Neural cell (in vitro differentiated cells): ENCODE data around the gene MGAT5B. TPM values are rescaled to one million over a fixed set of nuclear protein-coding genes. Genes with fewer than 3 reads are reported as not detected.

Experiments
- H2AFZ ChIP-seq: fragments of 200-600, 300-800 bp; sonication (generic), shearing (Covaris generic); 2 replicates; pipeline ENCODE4 v1.6.0; 2014; ENCODE audit warnings: low read depth, mild to moderate bottlenecking, antibody characterized with exemption, low read length, moderate library complexity
- H3F3A ChIP-seq: fragments of 200-600 bp; shearing (Covaris generic); 2 replicates; pipeline ENCODE4 v1.6.1; 2016; ENCODE audit warnings: mild to moderate bottlenecking, moderate library complexity, mixed read lengths, antibody characterized with exemption, low read length; ENCODE audit not compliant: insufficient read depth, poor library complexity, severe bottlenecking
- H3K27ac ChIP-seq: fragments of 200-600, 300-800 bp; sonication (generic), shearing (Covaris generic); 2 replicates; pipeline ENCODE4 v1.5.1; 2014; ENCODE audit warnings: mild to moderate bottlenecking, low read length, moderate library complexity
- H3K27me3 ChIP-seq: fragments of 300-800, 200-600 bp; sonication (generic), shearing (Covaris generic); 2 replicates; pipeline ENCODE4 v1.6.0; 2014; ENCODE audit warnings: mild to moderate bottlenecking, low read depth, low read length, moderate library complexity; ENCODE audit not compliant: insufficient read depth
- H3K36me3 ChIP-seq: fragments of 300-800, 200-600 bp; sonication (generic), shearing (Covaris generic); 2 replicates; pipeline ENCODE4 v1.5.1; 2014; ENCODE audit warnings: mild to moderate bottlenecking, antibody characterized with exemption, low read length, moderate library complexity; ENCODE audit not compliant: insufficient read depth
- H3K4me2 ChIP-seq: fragments of 300-800, 200-600 bp; sonication (generic), shearing (Covaris generic); 2 replicates; pipeline ENCODE4 v1.6.0; 2014; ENCODE audit warnings: mild to moderate bottlenecking, low read length
- H3K4me3 ChIP-seq: fragments of 300-800, 200-600 bp; sonication (generic), shearing (Covaris generic); 2 replicates; pipeline ENCODE4 v1.5.1; 2014; ENCODE audit warnings: mild to moderate bottlenecking, low read length, moderate library complexity
- H3K79me2 ChIP-seq: fragments of 200-600 bp; shearing (Covaris generic); replicated peaks from 2 replicates; pipeline ENCODE4 v1.6.0; 2014; ENCODE audit warnings: mild to moderate bottlenecking, low read length, moderate library complexity; ENCODE audit not compliant: insufficient read depth
- H3K9ac ChIP-seq: fragments of 300-800, 200-600 bp; sonication (generic), shearing (Covaris generic); 2 replicates; pipeline ENCODE4 v1.6.1; 2016; ENCODE audit warnings: mild to moderate bottlenecking, low read length, mixed read lengths
- H3K9me2 ChIP-seq: fragments of 200-600 bp; shearing (Covaris generic); 2 replicates; pipeline ENCODE4 v1.6.1; 2016; ENCODE audit warnings: mild to moderate bottlenecking, low read length, mixed read lengths; ENCODE audit not compliant: insufficient read depth
- H3K9me3 ChIP-seq: fragments of 200-600, 300-800 bp; sonication (generic), shearing (Covaris generic); 2 replicates; pipeline ENCODE4 v1.6.1; 2016; ENCODE audit warnings: mild to moderate bottlenecking, mixed run types, low read length, moderate library complexity, mixed read lengths
- H4K20me1 ChIP-seq: fragments of 200-600 bp; shearing (Covaris generic); 2 replicates; pipeline ENCODE4 v1.6.1; 2016; ENCODE audit warnings: mild to moderate bottlenecking, mixed run types; ENCODE audit not compliant: insufficient read depth
- CTCF ChIP-seq: fragments of 450-650 bp; IDR thresholded peaks from 2 replicates; pipeline ENCODE4 v1.5.1; 2014; ENCODE audit warnings: antibody characterized with exemption, mild to moderate bottlenecking, moderate library complexity; ENCODE audit not compliant: poor library complexity, severe bottlenecking
- EP300 ChIP-seq: fragments of 450-650 bp; conservative IDR thresholded peaks from 2 replicates; pipeline ENCODE4 v1.6.1; 2014; ENCODE audit warnings: antibody characterized with exemption, mild to moderate bottlenecking, moderate library complexity; ENCODE audit not compliant: poor library complexity, severe bottlenecking
- EZH2 ChIP-seq: fragments of 200-600, 300-800 bp; shearing (Covaris generic), sonication (generic); IDR thresholded peaks from 2 replicates; pipeline ENCODE4 v1.6.1; 2014; ENCODE audit warnings: antibody characterized with exemption, low read length, borderline replicate concordance, mild to moderate bottlenecking; ENCODE audit not compliant: insufficient read depth, poor library complexity, severe bottlenecking
- MXI1 ChIP-seq: fragments of 450-650 bp; conservative IDR thresholded peaks from 2 replicates; pipeline ENCODE4 v1.6.1; 2014; ENCODE audit warnings: antibody characterized with exemption, mild to moderate bottlenecking; ENCODE audit not compliant: poor library complexity, severe bottlenecking
- POLR2AphosphoS5 ChIP-seq: IDR thresholded peaks from 2 replicates; pipeline ENCODE4 v1.6.1; 2012
- RAD21 ChIP-seq: fragments of 450-650 bp; conservative IDR thresholded peaks from 2 replicates; pipeline ENCODE4 v1.6.1; 2014; ENCODE audit warnings: antibody characterized with exemption, mild to moderate bottlenecking, moderate library complexity
- SMC3 ChIP-seq: fragments of 450-650 bp; conservative IDR thresholded peaks from 2 replicates; pipeline ENCODE4 v1.6.1; 2014; ENCODE audit warnings: antibody characterized with exemption, mild to moderate bottlenecking, moderate library complexity; ENCODE audit not compliant: poor library complexity
- TAF1 ChIP-seq: IDR thresholded peaks from 2 replicates; pipeline ENCODE4 v1.6.1; 2012; ENCODE audit warnings: low read depth
- polyA plus RNA-seq: library from polyadenylated mRNA; depleted of rRNA; stranded (reverse); fragments of >200 nt; gene quantifications from 2 replicates; pipeline ENCODE4 v1.2.3, GENCODE V29; 2014
- TF ChIP-seq, protein P1 (sequence below): IDR thresholded peaks from 2 replicates; pipeline ENCODE4 v1.6.1; 2012; ENCODE audit warnings: borderline replicate concordance

Gene MGAT5B
- polyA plus RNA-seq, 1 donor from 2014 or later, result 8.8 TPM

DNA sequence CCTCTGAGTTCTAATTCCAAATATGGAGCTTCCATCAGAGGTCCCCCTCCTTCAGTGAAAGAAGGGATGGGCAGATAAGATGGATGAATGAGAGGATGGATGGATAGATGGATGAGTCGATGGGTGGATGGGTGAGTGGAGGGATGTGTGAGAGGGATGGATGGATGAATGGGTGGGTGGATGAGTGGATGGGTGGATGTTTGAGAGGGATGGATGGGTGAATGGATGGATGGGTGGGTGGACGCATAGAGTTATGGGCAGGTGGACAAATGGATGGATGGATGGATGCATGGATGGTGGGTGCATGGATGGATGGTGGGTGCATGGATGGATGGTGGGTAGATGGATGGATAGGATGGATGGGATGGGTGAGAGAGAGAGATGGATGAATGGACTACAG lies 69.0 kb downstream of the MGAT5B start:
- no peak overlapping the region for H3K9ac ChIP-seq
- H3K27me3 ChIP-seq, result no peaks in the 10 kb centered on the region
- H3K36me3 ChIP-seq, result peaks cover 7% of the 10 kb centered on the region
- H3K4me2 ChIP-seq, result no peak overlapping the region
- no peaks in the 10 kb centered on the region for H3K9me3 ChIP-seq
- no peaks in the 10 kb centered on the region for H3K9me2 ChIP-seq
- no peak overlapping the region for H3K27ac ChIP-seq
- H3F3A ChIP-seq, result no peaks in the 10 kb centered on the region
- H3K79me2 ChIP-seq, result no peaks in the 10 kb centered on the region
- TF ChIP-seq EP300, result no peak
- TF ChIP-seq EZH2, result no peak
- TF ChIP-seq, protein P1, sequence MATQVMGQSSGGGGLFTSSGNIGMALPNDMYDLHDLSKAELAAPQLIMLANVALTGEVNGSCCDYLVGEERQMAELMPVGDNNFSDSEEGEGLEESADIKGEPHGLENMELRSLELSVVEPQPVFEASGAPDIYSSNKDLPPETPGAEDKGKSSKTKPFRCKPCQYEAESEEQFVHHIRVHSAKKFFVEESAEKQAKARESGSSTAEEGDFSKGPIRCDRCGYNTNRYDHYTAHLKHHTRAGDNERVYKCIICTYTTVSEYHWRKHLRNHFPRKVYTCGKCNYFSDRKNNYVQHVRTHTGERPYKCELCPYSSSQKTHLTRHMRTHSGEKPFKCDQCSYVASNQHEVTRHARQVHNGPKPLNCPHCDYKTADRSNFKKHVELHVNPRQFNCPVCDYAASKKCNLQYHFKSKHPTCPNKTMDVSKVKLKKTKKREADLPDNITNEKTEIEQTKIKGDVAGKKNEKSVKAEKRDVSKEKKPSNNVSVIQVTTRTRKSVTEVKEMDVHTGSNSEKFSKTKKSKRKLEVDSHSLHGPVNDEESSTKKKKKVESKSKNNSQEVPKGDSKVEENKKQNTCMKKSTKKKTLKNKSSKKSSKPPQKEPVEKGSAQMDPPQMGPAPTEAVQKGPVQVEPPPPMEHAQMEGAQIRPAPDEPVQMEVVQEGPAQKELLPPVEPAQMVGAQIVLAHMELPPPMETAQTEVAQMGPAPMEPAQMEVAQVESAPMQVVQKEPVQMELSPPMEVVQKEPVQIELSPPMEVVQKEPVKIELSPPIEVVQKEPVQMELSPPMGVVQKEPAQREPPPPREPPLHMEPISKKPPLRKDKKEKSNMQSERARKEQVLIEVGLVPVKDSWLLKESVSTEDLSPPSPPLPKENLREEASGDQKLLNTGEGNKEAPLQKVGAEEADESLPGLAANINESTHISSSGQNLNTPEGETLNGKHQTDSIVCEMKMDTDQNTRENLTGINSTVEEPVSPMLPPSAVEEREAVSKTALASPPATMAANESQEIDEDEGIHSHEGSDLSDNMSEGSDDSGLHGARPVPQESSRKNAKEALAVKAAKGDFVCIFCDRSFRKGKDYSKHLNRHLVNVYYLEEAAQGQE, result no peak
- TF ChIP-seq POLR2AphosphoS5, result no peak
- no peak for TF ChIP-seq MXI1
- no peak for TF ChIP-seq CTCF
- TF ChIP-seq SMC3, result no peak
- no peak for TF ChIP-seq RAD21
- no peak for TF ChIP-seq TAF1
- H3K4me3 ChIP-seq, result no peak overlapping the region
- no peak overlapping the region for H2AFZ ChIP-seq
- no peaks in the 10 kb centered on the region for H4K20me1 ChIP-seq

GRCh38 chr17:76938009-76938408 lies 69.8 kb downstream of the MGAT5B start:
- no peak overlapping the region for H3K4me2 ChIP-seq
- TF ChIP-seq RAD21 (no peak), POLR2AphosphoS5 (no peak), EP300 (no peak), MXI1 (no peak), SMC3 (no peak), CTCF (no peak), EZH2 (no peak), TAF1 (no peak)
- TF ChIP-seq, protein P1, result no peak

More at GRCh38 chr17:76938009-76938408, 69.8 kb downstream of the MGAT5B start:
- Histone ChIP-seq H2AFZ (no peak overlapping the region), H3K4me3 (no peak overlapping the region), H3K27ac (no peak overlapping the region), H3K79me2 (no peaks in the 10 kb centered on the region), H3K9ac (no peak overlapping the region), H3K9me2 (no peaks in the 10 kb centered on the region), H4K20me1 (no peaks in the 10 kb centered on the region), H3K36me3 (peaks cover 7% of the 10 kb centered on the region), H3F3A (no peaks in the 10 kb centered on the region), H3K9me3 (no peaks in the 10 kb centered on the region), H3K27me3 (no peaks in the 10 kb centered on the region)
